ENCODE measurements around the gene GPN2.
"Not testable (repeated sequence)": the region's sequence is repeated elsewhere in the genome, so short reads cannot be mapped to it uniquely, and the experiment has no call there.

Gene GPN2

DNA sequence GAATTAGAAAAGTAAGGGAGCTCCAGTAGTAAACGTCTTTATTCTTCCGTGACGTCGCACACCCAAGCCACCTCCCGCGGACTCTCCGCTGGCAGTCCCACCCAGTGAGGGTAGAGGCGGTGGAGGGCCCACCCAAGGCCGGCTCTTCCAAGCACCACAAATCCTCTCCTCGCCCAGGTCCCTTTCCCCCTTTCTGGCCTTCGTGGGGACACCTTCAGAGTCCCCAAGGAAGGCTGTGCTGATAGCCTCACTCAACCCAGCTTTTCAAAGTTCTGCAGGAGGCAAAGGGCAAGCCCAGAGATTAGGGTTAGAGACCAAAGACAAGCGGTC, 349 bp upstream of the GPN2 start:
- H3K9ac ChIP-seq (ENCODE audit: low read length), result peak overlapping the region; percentile 79

DNA sequence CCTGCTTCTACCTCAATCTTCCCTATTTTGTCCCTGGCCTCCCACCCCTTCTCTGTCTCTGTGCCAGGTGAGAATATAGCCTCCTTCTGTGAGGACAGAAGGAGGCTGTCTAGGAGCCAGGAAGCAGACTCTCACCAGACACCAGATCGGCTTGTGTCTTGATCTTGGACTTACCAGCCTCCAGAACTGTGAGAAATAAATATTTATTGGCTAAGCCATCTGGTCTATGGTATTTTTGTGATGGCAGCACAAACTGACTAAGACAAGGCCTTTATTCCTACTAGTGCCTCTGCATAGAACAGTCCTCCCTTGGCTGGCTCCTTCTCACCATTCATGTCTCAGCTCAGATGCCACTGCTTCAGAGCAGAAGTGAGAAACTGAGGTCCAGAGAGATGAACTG, 1.9 kb downstream of the GPN2 start:
- TF ChIP-seq, protein P1, sequence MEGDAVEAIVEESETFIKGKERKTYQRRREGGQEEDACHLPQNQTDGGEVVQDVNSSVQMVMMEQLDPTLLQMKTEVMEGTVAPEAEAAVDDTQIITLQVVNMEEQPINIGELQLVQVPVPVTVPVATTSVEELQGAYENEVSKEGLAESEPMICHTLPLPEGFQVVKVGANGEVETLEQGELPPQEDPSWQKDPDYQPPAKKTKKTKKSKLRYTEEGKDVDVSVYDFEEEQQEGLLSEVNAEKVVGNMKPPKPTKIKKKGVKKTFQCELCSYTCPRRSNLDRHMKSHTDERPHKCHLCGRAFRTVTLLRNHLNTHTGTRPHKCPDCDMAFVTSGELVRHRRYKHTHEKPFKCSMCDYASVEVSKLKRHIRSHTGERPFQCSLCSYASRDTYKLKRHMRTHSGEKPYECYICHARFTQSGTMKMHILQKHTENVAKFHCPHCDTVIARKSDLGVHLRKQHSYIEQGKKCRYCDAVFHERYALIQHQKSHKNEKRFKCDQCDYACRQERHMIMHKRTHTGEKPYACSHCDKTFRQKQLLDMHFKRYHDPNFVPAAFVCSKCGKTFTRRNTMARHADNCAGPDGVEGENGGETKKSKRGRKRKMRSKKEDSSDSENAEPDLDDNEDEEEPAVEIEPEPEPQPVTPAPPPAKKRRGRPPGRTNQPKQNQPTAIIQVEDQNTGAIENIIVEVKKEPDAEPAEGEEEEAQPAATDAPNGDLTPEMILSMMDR (IDR thresholded peaks at IDR 0.05; ENCODE audit: low read depth, low read length), result no peak
- no peak for TF ChIP-seq EZH2phosphoT487 (IDR thresholded peaks at IDR 0.05; ENCODE audit: low read depth)
- Histone ChIP-seq H3K79me2 (ENCODE audit: low read length) (peaks cover 18% of the 10 kb centered on the region), H3K27ac (ENCODE audit: low read length) (no peak overlapping the region), H4K20me1 (ENCODE audit: insufficient read depth, low read length) (no peaks in the 10 kb centered on the region), H3K27me3 (ENCODE audit: low read depth, low read length) (no peaks in the 10 kb centered on the region), H3K4me3 (ENCODE audit: low read length) (no peak overlapping the region), H2AFZ (ENCODE audit: low read depth, low read length) (no peak overlapping the region), H3K9ac (ENCODE audit: low read length) (no peak overlapping the region), H3K4me1 (ENCODE audit: low read length) (peaks cover 9% of the 10 kb centered on the region), H3K36me3 (replicated peaks; ENCODE audit: low read depth, low read length) (peaks cover 17% of the 10 kb centered on the region), H3K4me2 (ENCODE audit: low read length) (no peak overlapping the region), H3K9me3 (ENCODE audit: insufficient read depth, low read length) (no peaks in the 10 kb centered on the region)

More for the DNA sequence above, 349 bp upstream of the GPN2 start:
- peaks cover 10% of the 10 kb centered on the region for H3K36me3 ChIP-seq (replicated peaks; ENCODE audit: low read depth, low read length)
- no peaks in the 10 kb centered on the region for H4K20me1 ChIP-seq (ENCODE audit: insufficient read depth, low read length)
- peak overlapping the region; percentile 84 for H2AFZ ChIP-seq (ENCODE audit: low read depth, low read length)
- no peaks in the 10 kb centered on the region for H3K9me3 ChIP-seq (ENCODE audit: insufficient read depth, low read length)
- peaks cover 9% of the 10 kb centered on the region for H3K4me1 ChIP-seq (ENCODE audit: low read length)
- peak overlapping the region; percentile 43 for H3K27ac ChIP-seq (ENCODE audit: low read length)
- H3K4me2 ChIP-seq (ENCODE audit: low read length), result peak overlapping the region; percentile 73
- H3K27me3 ChIP-seq (ENCODE audit: low read depth, low read length), result no peaks in the 10 kb centered on the region
- H3K79me2 ChIP-seq (ENCODE audit: low read length), result peaks cover 18% of the 10 kb centered on the region
- TF ChIP-seq, protein P1 (IDR thresholded peaks at IDR 0.05; ENCODE audit: low read depth, low read length), result no peak
- TF ChIP-seq EZH2phosphoT487 (IDR thresholded peaks at IDR 0.05; ENCODE audit: low read depth), result no peak
- H3K4me3 ChIP-seq (ENCODE audit: low read length), result peak overlapping the region; percentile 97

DNA sequence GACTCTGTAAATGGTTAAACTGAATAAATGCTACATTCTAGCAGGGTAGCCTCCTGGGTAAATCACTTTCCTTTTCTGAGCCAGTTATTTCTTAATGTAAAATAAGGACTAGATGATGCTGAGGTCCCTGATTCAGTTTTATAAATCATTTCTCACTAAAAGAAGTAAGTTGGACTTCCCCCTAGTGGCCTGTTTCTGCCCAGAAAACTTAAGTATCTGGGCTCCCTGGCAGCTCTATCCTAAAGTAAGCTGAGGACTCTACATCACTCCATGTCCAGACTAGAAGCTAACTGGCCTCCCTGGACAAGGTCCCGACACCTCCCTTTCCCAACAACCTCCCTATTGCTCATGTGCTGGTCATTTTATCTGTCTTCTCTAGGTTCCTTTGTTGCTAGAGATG, 3.0 kb downstream of the GPN2 start:
- no peak overlapping the region for H3K27ac ChIP-seq (ENCODE audit: low read length)
- no peak overlapping the region for H3K4me2 ChIP-seq (ENCODE audit: low read length)
- H3K4me3 ChIP-seq (ENCODE audit: low read length), result no peak overlapping the region
- no peak for TF ChIP-seq EZH2phosphoT487 (IDR thresholded peaks at IDR 0.05; ENCODE audit: low read depth)
- TF ChIP-seq, protein P1 (IDR thresholded peaks at IDR 0.05; ENCODE audit: low read depth, low read length), result peak; percentile 31
- no peak overlapping the region for H2AFZ ChIP-seq (ENCODE audit: low read depth, low read length)
- no peaks in the 10 kb centered on the region for H3K27me3 ChIP-seq (ENCODE audit: low read depth, low read length)
- no peak overlapping the region for H3K9ac ChIP-seq (ENCODE audit: low read length)
- peaks cover 23% of the 10 kb centered on the region for H3K36me3 ChIP-seq (replicated peaks; ENCODE audit: low read depth, low read length)
- peaks cover 18% of the 10 kb centered on the region for H3K79me2 ChIP-seq (ENCODE audit: low read length)
- H3K4me1 ChIP-seq (ENCODE audit: low read length), result peaks cover 9% of the 10 kb centered on the region
- H4K20me1 ChIP-seq (ENCODE audit: insufficient read depth, low read length), result no peaks in the 10 kb centered on the region
- H3K9me3 ChIP-seq (ENCODE audit: insufficient read depth, low read length), result no peaks in the 10 kb centered on the region

DNA sequence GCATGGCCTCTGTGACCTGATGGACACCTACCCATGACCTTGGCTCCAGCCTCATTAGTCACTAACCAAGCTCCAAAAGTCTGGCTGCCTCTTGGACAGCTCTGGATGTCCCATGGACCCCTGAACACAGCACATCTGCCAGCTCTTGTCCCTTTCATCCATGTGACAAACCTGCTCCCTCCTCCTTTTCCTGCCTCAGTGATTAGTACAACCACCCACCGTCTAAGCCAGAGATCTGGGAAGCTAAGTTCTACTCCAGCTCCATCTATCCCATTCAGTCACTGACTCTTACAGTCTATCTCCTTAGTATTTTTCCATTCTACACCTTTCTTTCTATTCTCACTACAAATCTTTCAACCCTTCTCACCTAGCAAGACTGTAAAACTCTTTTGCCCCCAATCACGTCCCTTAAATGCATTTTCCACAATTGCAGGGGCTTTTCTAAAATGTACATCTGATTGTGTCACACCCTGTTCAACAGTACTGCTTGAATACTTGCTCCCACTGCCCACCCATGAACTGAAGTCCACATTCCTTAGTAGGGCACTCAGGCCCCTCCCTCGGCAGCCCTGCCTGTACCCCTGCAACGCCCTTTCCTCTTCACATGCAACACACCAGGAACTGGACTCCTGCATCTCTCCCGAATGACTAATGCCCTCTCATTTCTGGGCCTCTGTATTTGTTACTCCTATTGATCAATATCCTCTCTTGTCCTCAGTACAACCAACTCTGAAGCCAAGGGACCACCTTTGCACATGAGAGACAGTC, 7.2 kb downstream of the GPN2 start:
- no peaks in the 10 kb centered on the region for H3K27me3 ChIP-seq (ENCODE audit: low read depth, low read length)
- H2AFZ ChIP-seq (ENCODE audit: low read depth, low read length), result no peak overlapping the region
- TF ChIP-seq EZH2phosphoT487 (IDR thresholded peaks at IDR 0.05; ENCODE audit: low read depth), result no peak
- TF ChIP-seq, protein P1 (IDR thresholded peaks at IDR 0.05; ENCODE audit: low read depth, low read length), result no peak
- peaks cover 21% of the 10 kb centered on the region for H3K36me3 ChIP-seq (replicated peaks; ENCODE audit: low read depth, low read length)
- H3K4me3 ChIP-seq (ENCODE audit: low read length), result no peak overlapping the region
- no peaks in the 10 kb centered on the region for H4K20me1 ChIP-seq (ENCODE audit: insufficient read depth, low read length)
- H3K79me2 ChIP-seq (ENCODE audit: low read length), result no peaks in the 10 kb centered on the region
- H3K4me1 ChIP-seq (ENCODE audit: low read length), result no peaks in the 10 kb centered on the region
- no peak overlapping the region for H3K27ac ChIP-seq (ENCODE audit: low read length)
- no peak overlapping the region for H3K4me2 ChIP-seq (ENCODE audit: low read length)
- H3K9me3 ChIP-seq (ENCODE audit: insufficient read depth, low read length), result no peaks in the 10 kb centered on the region
- no peak overlapping the region for H3K9ac ChIP-seq (ENCODE audit: low read length)

DNA sequence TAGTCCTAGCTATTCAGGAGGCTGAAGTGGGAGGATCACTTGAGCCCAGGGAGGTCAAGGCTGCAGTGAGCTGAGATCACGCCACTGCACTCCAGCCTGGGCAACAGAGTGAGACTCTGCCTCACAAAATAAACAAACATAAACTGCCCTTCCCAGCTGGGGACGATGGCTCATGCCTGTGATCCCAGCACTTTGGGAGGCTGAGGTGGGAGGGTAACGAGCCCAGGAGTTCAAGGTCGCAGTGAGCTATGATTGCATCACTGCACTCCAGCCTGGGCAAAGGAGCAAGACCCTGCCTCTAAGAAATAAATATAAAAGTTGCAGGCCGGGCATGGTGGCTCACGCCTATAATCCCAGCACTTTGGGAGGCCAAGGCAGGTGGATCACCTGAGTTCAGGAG, 8.5 kb downstream of the GPN2 start:
- H3K36me3 ChIP-seq (replicated peaks; ENCODE audit: low read depth, low read length), result peaks cover 28% of the 10 kb centered on the region
- not testable (repeated sequence) for H3K4me2 ChIP-seq (ENCODE audit: low read length); H3K27ac ChIP-seq (ENCODE audit: low read length); H3K4me3 ChIP-seq (ENCODE audit: low read length); H3K79me2 ChIP-seq (ENCODE audit: low read length); H2AFZ ChIP-seq (ENCODE audit: low read depth, low read length); H3K9me3 ChIP-seq (ENCODE audit: insufficient read depth, low read length); H4K20me1 ChIP-seq (ENCODE audit: insufficient read depth, low read length); H3K4me1 ChIP-seq (ENCODE audit: low read length); H3K9ac ChIP-seq (ENCODE audit: low read length); H3K27me3 ChIP-seq (ENCODE audit: low read depth, low read length)
